HG02610 (cell line): ENCODE data around the gene ADAT3.

ENCODE experiments used
- ATAC-seq: cut with Tn5 transposase; IDR thresholded peaks from one replicate; pipeline ENCODE4 v1.9.1; 2021; ENCODE audit warnings: mild to moderate bottlenecking, moderate library complexity; ENCODE audit not compliant: unreplicated experiment

Gene ADAT3

DNA sequence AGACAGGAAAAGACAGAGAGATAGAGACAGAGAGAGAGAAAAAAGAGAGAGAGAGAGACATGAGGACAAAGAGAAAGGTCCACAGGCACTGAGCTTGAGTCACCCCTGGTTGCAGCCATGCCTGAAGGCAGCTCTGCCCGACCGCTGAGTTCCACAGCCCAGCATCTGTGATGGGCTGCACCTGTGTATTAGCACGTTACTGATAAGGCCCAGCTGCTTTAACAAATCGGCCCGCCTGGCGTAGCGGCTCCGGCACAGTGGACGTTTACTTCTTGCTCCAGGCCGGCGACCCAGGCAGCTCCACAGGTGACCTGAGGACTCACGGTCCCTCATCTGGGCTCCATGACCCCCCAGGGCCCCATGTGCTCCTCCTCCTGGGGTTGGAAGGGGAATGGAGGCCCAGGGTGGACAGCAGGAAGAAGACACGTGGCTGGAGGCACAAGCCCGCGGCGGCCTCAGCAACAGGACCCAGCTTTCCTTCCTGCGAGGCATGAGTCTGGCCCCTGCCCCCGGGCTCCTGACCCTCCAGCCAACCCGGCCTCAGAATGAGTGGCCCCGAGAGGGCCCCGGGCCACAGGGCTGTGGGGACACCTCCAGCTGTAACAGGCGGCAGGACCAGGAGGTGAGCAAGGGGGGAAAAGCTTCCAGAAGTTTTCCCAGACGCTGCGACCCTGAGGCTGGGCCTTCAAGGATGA is 31.9 kb downstream of the ADAT3 start:
- no peak for ATAC-seq

DNA sequence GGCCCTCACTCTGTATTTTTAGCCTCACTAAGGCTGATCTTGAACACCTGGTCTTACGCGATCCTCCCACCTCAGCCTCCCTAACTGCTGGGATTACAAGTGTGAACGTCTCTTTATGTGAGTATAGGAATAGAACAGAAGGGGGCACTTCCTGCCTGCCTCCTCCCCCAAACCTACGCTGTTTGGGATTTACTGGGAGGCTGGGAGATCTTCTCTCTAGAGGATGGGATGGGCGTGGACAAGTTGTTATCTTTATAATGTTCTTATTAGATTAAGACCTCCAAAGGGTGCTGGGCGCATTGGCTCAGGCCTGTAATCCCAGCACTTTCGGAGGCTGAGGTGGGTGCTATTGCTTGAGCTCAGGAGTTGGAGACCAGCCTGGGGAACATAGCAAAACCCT is 32.9 kb downstream of the ADAT3 start:
- ATAC-seq = no peak

DNA sequence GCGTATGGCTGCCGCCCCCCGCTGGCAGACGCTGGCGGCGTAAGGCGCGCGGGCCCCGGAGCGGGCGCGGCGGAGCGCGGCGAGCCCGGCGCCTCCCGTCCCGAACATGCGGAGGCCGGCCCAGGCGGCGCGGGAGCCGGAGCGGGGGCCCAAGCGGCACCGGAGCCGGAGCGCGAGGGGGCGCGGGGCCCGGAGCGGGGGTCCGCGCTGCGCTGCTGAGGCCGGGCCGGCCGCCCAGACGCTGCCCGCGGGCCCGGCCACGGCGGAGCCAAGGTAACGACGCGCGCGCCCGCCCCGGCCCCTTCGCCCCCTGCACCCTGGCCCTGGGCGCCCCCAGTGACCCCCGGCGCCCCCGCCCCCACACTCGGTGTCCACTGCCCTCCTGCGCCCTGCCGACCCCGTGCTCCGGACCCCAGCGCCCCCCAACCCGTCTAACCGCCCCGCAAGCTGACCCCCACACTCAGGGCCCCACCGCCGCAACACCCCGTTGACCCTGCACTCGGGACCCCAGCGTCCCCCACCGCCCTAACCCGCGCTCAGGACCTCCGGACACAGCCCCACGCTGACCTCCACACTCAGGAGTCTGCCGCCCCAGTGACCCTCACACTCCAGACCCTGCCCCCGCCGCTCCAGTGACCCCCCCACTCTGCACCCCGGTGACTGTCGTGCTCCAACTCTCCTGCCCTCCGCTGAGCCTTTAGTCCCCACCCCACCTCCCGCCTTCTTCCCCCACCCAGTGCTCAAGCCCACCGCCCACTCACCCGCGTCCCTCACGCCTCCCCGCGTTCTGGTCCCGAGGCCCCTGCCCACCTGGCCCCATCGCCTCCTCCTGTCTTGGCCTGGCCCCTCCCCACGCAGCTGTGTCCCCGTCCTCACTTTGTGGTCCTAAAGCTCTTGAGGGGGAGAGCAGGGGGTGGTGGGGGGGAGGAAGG is 36.2 kb downstream of the ADAT3 start, which contains the start of gene CSNK1G2:
Gene CSNK1G2, plus strand, starts transcription at position 27 of the 932 bp plus-strand sequence. CDS start 28,601 bp downstream, outside the sequence.
- ATAC-seq = no peak

GRCh38 chr19:1942078-1942933 is 37.1 kb downstream of the ADAT3 start:
- no peak for ATAC-seq

- ATAC-seq = no peak
These were observed 37.8 kb downstream of the ADAT3 start for GRCh38 chr19:1942934-1943555.

DNA sequence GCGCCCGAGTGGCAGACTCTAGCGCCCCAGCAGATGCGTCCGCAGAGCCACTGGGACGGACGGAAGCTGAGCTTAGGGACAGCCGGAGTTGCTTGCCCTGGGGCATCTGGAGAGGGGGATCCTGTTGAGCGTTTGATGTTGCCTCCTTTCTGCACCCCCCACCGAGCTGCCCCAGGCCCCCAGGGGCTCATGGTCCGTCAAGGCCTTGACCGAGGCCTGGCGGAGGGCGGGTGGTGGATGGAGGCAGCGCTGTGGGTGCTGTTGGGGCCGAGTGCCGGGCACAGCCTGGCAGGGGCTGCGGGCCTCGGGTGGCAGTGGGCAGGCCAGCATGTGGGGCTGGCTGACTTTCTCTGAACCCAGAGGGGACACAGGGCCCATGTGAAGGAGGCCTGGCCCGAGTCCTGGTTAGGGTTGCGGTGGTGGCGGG is 38.5 kb downstream of the ADAT3 start:
- ATAC-seq = no peak

- ATAC-seq = no peak
These were observed 39.1 kb downstream of the ADAT3 start for GRCh38 chr19:1944088-1944915.

DNA sequence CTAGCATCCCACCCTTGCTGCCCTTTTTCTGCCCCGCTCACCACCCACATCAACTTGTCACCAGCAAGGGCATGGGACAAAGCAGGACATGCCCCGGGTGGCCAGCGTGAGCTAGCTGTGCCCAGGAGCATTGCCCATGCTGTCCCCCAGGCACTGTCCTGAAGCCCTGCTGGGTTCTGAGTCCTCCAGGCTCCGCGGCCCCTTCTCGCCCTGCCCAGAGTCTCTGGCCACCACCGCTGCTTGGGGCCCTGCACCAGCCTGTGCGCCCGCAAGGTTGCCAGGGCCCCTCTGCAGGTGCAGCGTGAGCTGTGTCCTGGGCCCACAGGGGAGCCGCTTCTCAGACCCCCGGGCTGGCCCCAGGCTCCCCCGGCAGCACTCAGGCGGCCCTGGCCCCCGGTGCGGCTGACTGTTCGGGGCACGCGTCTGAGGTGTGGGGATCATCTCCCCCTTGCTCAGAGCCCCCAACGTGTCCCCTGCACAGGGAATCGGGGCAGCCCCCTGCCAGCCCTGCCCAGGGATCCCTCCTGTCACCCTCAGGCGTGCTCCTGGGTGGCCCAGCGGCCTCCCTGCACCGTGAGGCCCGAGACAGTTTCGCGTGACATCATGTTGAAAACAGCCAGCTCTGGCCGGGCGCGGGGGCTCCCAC is 39.8 kb downstream of the ADAT3 start:
- no peak for ATAC-seq

DNA sequence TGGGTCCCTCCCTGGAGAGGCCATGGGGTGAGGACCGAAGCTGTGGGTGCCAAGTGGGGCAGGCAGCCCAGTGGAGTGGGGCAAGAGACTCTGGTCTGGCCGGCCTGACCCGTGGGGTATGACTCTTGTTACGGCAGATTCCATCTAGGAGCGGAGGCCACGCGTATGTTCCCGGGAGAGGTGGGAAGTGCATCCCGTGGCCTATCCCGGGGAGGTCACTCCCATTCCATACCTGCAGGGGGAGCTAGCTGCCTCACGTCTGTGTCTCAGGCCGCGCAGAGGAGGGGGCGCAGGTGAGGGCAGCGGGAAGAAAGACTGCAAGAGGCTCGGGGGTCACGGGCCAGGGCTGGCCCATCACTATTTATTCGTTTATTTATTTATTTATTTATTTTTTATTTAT is 40.7 kb downstream of the ADAT3 start:
- ATAC-seq = no peak

DNA sequence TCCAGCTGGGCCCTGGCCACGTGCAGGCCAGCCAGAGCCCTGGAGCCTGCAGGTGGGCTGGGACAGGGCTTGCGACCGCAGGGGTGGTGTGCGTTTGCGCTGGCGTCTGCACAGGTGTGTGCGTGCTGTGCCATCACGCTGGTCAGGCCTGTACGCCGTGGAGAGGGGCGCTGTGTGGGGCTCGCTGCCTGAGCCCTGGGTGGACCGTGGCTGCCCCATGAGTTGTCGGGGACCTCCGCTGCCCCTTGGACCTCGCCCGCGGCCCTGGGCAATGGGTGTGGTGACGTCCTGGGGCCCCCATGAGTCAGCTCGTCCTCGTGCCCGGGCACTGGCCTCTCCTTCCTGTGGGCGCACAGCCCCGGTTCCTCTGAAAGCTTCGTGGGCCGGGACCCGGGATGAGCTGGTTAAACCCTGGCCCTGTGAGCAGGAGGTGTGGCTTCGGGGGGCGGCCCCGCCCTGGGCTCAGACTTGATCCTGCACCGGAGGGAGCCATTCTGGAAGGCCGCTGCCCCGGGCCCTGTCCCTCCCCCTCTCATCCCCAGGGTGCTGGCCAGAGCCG is 42.5 kb downstream of the ADAT3 start:
- ATAC-seq = no peak

- ATAC-seq = no peak
These were observed 44.3 kb downstream of the ADAT3 start for GRCh38 chr19:1949304-1950101.

DNA sequence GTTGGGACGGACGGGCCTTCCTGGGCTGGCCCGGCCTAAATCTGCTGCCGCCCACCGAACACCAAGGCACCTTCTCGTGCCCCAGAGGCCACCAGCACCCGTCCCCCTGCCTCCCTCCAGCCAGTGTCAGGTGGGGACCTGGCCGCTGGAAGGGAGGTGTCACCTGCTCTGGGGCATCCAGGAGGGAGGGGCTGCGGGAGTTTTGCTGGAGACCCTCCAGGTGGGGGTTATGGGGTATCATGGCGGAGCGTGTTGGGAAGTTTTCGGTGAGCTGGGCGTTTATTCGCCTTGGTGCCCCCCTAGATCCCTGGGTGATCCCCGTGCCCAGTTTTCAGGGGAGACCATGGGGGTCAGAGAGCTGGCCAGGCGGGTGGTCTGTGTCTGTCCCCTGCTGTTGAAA is 45.4 kb downstream of the ADAT3 start:
- ATAC-seq = no peak

- ATAC-seq = no peak
These were observed 47.4 kb downstream of the ADAT3 start for GRCh38 chr19:1952635-1953034.

DNA sequence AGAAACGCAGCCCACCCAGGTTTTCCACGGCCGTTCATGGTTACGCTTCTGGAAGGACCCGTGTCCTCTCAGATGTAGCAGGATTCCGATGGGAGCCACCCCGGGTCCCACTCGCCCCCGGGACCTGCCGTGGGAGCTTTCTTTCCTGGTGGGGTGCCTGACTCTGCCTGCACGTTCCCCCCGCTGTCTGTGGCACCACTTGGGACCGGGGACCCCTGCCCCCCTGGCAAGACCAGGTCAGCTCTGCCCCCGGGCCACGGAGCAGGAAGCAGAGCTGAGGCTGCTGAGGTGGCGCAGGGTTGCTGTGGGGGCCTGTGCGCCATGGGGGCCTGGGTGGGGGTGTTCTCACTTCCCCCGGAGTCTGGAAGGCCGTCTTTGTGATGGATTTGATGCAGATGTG is 47.8 kb downstream of the ADAT3 start:
- no peak for ATAC-seq

DNA sequence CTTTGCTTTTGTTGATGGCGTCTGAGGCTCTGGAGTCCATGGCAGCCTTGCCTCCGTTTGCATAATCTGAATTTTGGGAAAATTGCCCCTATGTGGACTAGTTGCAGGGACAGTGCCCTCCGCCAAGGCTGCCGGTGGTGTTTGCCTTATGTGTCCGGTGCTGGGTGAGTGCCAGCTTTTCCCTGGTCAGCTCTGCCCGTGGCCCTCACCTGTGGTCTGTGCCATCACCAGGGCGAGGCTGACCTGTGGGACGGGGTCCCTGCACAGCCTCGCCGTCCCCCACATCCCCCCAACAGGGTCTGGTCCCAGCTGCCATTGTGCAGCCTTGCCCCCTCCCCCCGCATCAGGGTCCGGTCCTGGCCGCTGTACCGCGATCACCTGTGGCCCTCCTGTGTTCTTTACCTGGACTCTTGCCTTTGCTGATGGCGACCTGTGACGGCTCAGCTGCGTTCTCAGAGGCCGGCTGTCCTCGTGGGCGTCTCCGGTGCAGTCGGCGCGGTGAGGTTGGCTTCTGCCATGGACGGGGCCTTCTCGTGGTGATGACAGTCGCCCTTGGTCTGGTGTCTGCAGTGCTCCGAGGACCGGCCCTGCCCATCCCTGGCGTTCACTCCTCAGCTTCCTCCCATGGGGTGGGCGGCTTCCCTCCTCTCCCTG is 48.4 kb downstream of the ADAT3 start:
- ATAC-seq = no peak

DNA sequence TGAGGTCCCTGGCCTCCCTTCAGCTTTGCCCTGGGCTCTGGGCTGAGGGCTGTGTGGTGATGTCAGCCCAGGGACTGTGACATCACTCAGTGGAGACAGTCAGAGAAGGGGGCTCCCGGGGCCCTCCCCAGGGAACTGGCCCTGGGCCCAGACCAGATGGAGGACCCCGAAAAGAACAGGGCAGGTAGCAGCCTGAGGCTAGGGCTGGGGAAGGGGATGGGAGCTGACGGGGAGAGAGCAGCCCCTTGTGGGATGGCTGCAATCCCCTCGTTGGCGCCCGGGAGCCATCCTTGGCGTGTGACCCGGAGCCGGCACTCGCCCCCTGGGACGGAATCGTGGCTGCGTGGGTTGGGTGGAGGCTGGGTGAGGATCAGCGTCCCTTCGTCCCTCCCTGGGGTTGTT is 49.3 kb downstream of the ADAT3 start:
- no peak for ATAC-seq
